ENCODE data around the gene KHDC1. TPM values are rescaled to one million over a fixed set of nuclear protein-coding genes. Genes with fewer than 3 reads are reported as not detected.
"Not testable (repeated sequence)": the region's sequence is repeated elsewhere in the genome, so short reads cannot be mapped to it uniquely, and the experiment has no call there.

KHDC1 gene
- total and polyA plus RNA-seq, 4 donors, result 1.3 to 3.5 (median 2.5) TPM

DNA sequence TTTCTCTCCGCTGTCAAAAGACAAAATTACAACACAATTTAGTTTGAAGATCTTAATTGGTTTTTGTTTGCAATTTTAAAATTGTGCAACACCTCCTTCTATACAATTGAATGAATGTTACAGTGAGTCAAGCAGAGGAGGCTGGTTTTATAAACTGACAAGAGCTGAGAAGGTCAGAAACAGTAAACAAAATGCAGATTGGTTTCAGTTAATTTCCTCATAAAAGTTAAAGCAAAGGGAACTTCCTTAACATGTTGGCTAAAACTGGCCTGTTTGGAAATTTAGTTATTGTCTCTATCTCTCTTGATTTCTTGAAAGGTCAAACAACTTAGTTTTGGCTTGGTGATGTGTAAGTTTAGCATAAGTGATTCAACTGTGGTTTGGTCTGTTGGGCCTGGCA is 59.9 kb downstream of the KHDC1 start:
- no peaks in the 10 kb centered on the region for H3K36me3 ChIP-seq (ENCODE audit: control insufficient read depth in 4 of 4, insufficient read depth in 4 of 4, low read length in 4 of 4)
- H3K27ac ChIP-seq (ENCODE audit: low read depth in 1 of 2, low read length in 1 of 2), result no peak overlapping the region
- H3K9me3 ChIP-seq (ENCODE audit: control insufficient read depth in 4 of 4, insufficient read depth in 3 of 4, low read length in 3 of 4), result peaks cover 0 to 2% (median 0%) of the 10 kb centered on the region in 4 donors
- no peak overlapping the region for H3K4me3 ChIP-seq
- no peak for DNase-seq
- H3K27me3 ChIP-seq (ENCODE audit: control insufficient read depth in 3 of 3, insufficient read depth in 3 of 3, low read length in 2 of 3), result no peaks in the 10 kb centered on the region
- H3K4me1 ChIP-seq (ENCODE audit: control insufficient read depth in 5 of 5, insufficient read depth in 5 of 5, low read length in 5 of 5), result no peaks in the 10 kb centered on the region
- 57 to 78% methylated on average over 1 of the region's 1 CpG for WGBS, 2 donors
- no peak overlapping the region for H3K9ac ChIP-seq (ENCODE audit: insufficient read depth in 1 of 2, low read length in 2 of 2)
- ATAC-seq (ENCODE audit: insufficient read depth, low FRiP score), result no peak
- TF ChIP-seq CTCF (IDR thresholded peaks at IDR 0.05; ENCODE audit: control extremely low read depth, extremely low read depth), result no peak

GRCh38 chr6:73200735-73201134 is 62.3 kb downstream of the KHDC1 start:
- no peak overlapping the region for H3K4me3 ChIP-seq
- ATAC-seq (ENCODE audit: insufficient read depth, low FRiP score) (no peak), DNase-seq (no peak)
- H3K27ac ChIP-seq (ENCODE audit: low read depth in 1 of 2, low read length in 1 of 2), result no peak overlapping the region
- no peaks in the 10 kb centered on the region for H3K27me3 ChIP-seq (ENCODE audit: control insufficient read depth in 3 of 3, insufficient read depth in 3 of 3, low read length in 2 of 3)
- no peaks in the 10 kb centered on the region for H3K4me1 ChIP-seq (ENCODE audit: control insufficient read depth in 5 of 5, insufficient read depth in 5 of 5, low read length in 5 of 5)
- no peak overlapping the region for H3K9ac ChIP-seq (ENCODE audit: insufficient read depth in 1 of 2, low read length in 2 of 2)
- 73 to 78% methylated on average over 4 of the region's 4 CpGs for WGBS, 2 donors
- no peaks in the 10 kb centered on the region for H3K36me3 ChIP-seq (ENCODE audit: control insufficient read depth in 4 of 4, insufficient read depth in 4 of 4, low read length in 4 of 4)
- no peaks in the 10 kb centered on the region for H3K9me3 ChIP-seq (ENCODE audit: control insufficient read depth in 4 of 4, insufficient read depth in 3 of 4, low read length in 3 of 4)
- TF ChIP-seq CTCF (IDR thresholded peaks at IDR 0.05; ENCODE audit: control extremely low read depth, extremely low read depth), result no peak

DNA sequence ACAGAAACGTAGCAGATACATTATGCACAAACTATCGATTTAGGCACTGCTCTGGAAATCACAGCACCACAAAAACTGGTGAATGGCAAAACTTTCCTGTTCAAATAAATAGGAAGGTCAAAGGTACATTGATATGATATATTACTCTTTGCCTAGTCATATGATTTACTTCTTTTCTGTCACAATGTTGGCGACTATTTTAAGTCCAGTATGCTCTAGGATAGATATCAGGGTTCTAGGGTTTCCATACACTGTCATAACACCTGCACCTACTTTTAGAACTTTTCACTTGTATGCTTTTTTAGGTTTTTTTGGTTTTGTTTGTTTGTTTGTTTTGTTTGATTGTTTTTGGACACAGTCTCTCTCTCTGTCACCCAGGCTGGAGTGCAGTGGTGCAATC is 62.7 kb downstream of the KHDC1 start:
- DNase-seq (no peak), ATAC-seq (ENCODE audit: insufficient read depth, low FRiP score) (no peak)
- H3K27ac ChIP-seq (ENCODE audit: low read depth in 1 of 2, low read length in 1 of 2), result no peak overlapping the region
- H3K4me1 ChIP-seq (ENCODE audit: control insufficient read depth in 5 of 5, insufficient read depth in 5 of 5, low read length in 5 of 5), result no peaks in the 10 kb centered on the region
- no peak for TF ChIP-seq CTCF (IDR thresholded peaks at IDR 0.05; ENCODE audit: control extremely low read depth, extremely low read depth)
- H3K36me3 ChIP-seq (ENCODE audit: control insufficient read depth in 4 of 4, insufficient read depth in 4 of 4, low read length in 4 of 4), result no peaks in the 10 kb centered on the region
- no peak overlapping the region for H3K9ac ChIP-seq (ENCODE audit: insufficient read depth in 1 of 2, low read length in 2 of 2)
- H3K4me3 ChIP-seq, result no peak overlapping the region
- 86 to 93% methylated on average over 3 of the region's 3 CpGs for WGBS, 2 donors
- H3K27me3 ChIP-seq (ENCODE audit: control insufficient read depth in 3 of 3, insufficient read depth in 3 of 3, low read length in 2 of 3), result no peaks in the 10 kb centered on the region
- no peaks in the 10 kb centered on the region for H3K9me3 ChIP-seq (ENCODE audit: control insufficient read depth in 4 of 4, insufficient read depth in 3 of 4, low read length in 3 of 4)

DNA sequence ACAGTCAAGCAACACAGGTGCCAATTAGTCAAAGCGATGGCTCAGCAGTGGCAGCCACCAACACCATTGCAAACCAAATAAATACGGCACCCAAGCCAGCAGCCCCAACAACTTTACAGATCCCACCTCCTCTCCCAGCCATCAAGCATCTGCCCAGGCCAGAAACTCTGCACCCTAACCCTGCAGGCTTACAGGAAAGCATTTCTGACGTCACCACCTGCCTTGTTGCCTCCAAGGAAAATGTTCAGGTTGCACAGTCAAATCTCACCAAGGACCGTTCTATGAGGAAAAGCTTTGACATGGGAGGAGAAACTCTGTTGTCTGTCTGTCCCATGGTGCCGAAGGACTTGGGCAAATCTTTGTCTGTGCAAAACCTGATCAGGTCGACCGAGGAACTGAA is 68.3 kb downstream of the KHDC1 start:
- H3K27me3 ChIP-seq (ENCODE audit: control insufficient read depth in 3 of 3, insufficient read depth in 3 of 3, low read length in 2 of 3), result no peaks in the 10 kb centered on the region
- 87 to 91% methylated on average over 7 of the region's 7 CpGs for WGBS, 2 donors
- no peak for TF ChIP-seq CTCF (IDR thresholded peaks at IDR 0.05; ENCODE audit: control extremely low read depth, extremely low read depth)
- H3K4me3 ChIP-seq, result no peak overlapping the region
- H3K27ac ChIP-seq (ENCODE audit: low read depth in 1 of 2, low read length in 1 of 2), result no peak overlapping the region
- H3K9me3 ChIP-seq (ENCODE audit: control insufficient read depth in 4 of 4, insufficient read depth in 3 of 4, low read length in 3 of 4), result no peaks in the 10 kb centered on the region
- DNase-seq (no peak), ATAC-seq (ENCODE audit: insufficient read depth, low FRiP score) (no peak)
- H3K4me1 ChIP-seq (ENCODE audit: control insufficient read depth in 5 of 5, insufficient read depth in 5 of 5, low read length in 5 of 5), result no peaks in the 10 kb centered on the region
- no peaks in the 10 kb centered on the region for H3K36me3 ChIP-seq (ENCODE audit: control insufficient read depth in 4 of 4, insufficient read depth in 4 of 4, low read length in 4 of 4)
- H3K9ac ChIP-seq (ENCODE audit: insufficient read depth in 1 of 2, low read length in 2 of 2), result no peak overlapping the region

DNA sequence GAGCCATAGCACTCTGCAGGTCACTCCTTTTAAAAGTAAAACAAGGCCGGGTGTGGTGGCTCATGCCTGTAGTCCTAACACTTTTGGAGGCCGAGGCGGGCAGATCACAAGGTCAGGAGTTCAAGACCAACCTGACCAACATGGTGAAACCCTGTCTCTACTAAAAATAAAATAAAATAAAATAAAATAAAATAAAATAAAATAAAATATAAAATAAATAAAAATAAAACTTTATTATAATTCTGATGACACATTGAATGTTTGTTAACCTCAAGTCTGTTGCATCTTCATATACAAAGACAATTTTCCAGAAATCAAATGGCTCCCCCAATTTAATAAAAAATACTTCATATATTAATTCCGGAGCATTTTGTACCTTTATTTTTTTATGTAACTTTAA is 69.7 kb downstream of the KHDC1 start:
- H3K27ac ChIP-seq (ENCODE audit: low read depth in 1 of 2, low read length in 1 of 2); H3K9ac ChIP-seq (ENCODE audit: insufficient read depth in 1 of 2, low read length in 2 of 2); H3K27me3 ChIP-seq (ENCODE audit: control insufficient read depth in 3 of 3, insufficient read depth in 3 of 3, low read length in 2 of 3); DNase-seq; H3K4me3 ChIP-seq; H3K36me3 ChIP-seq (ENCODE audit: control insufficient read depth in 4 of 4, insufficient read depth in 4 of 4, low read length in 4 of 4); H3K9me3 ChIP-seq (ENCODE audit: control insufficient read depth in 4 of 4, insufficient read depth in 3 of 4, low read length in 3 of 4); ATAC-seq (ENCODE audit: insufficient read depth, low FRiP score); H3K4me1 ChIP-seq (ENCODE audit: control insufficient read depth in 5 of 5, insufficient read depth in 5 of 5, low read length in 5 of 5): not testable (repeated sequence)
- WGBS, 2 donors, result 93 to 94% methylated on average over 4 of the region's 4 CpGs
